HG02642 (cell line): ENCODE measurements around the gene TMEM263.

ENCODE experiments used
- ATAC-seq: cut with Tn5 transposase; IDR thresholded peaks from one replicate; pipeline ENCODE4 v1.9.1; 2021; ENCODE audit warnings: mild to moderate bottlenecking; ENCODE audit not compliant: unreplicated experiment, poor library complexity

Gene TMEM263

GRCh38 chr12:106945261-106945851, 10.4 kb upstream of the TMEM263 start:
- no peak for ATAC-seq

GRCh38 chr12:106947461-106947860, 8.2 kb upstream of the TMEM263 start:
- ATAC-seq: no peak

- ATAC-seq: no peak
Measured at GRCh38 chr12:106950591-106950990, 5.1 kb upstream of the TMEM263 start.

- no peak for ATAC-seq
Measured at GRCh38 chr12:106953352-106954250, 2.1 kb upstream of the TMEM263 start.

GRCh38 chr12:106954462-106955376, 988 bp upstream of the TMEM263 start:
- ATAC-seq: no peak

- ATAC-seq: peak; percentile 41
Measured at GRCh38 chr12:106956048-106956578, 406 bp downstream of the TMEM263 start.

- no peak for ATAC-seq
Measured at GRCh38 chr12:106957583-106957982, 1.9 kb downstream of the TMEM263 start.

- ATAC-seq: no peak
Measured at GRCh38 chr12:106960443-106960842, 4.7 kb downstream of the TMEM263 start.

GRCh38 chr12:106962286-106962685, 6.6 kb downstream of the TMEM263 start:
- ATAC-seq: no peak

GRCh38 chr12:106964526-106964925, 8.8 kb downstream of the TMEM263 start:
- no peak for ATAC-seq

- no peak for ATAC-seq
Measured at GRCh38 chr12:106971065-106971464, 15.4 kb downstream of the TMEM263 start.

GRCh38 chr12:106973545-106973944, 17.8 kb downstream of the TMEM263 start:
- no peak for ATAC-seq

GRCh38 chr12:106974511-106974910, 18.8 kb downstream of the TMEM263 start:
- peak; percentile 65 for ATAC-seq

GRCh38 chr12:106975098-106975497, 19.4 kb downstream of the TMEM263 start:
- no peak for ATAC-seq

- ATAC-seq: no peak
Measured at GRCh38 chr12:106975993-106976658, 20.4 kb downstream of the TMEM263 start.

GRCh38 chr12:106976668-106977067, 21.0 kb downstream of the TMEM263 start:
- ATAC-seq: no peak

GRCh38 chr12:106978035-106978800, 22.5 kb downstream of the TMEM263 start:
- ATAC-seq: no peak

GRCh38 chr12:106980944-106981343, 25.2 kb downstream of the TMEM263 start:
- no peak for ATAC-seq

- no peak for ATAC-seq
Measured at GRCh38 chr12:106981788-106982187, 26.1 kb downstream of the TMEM263 start.
